CD8-positive, alpha-beta memory T cell (primary cell): Measurements from ENCODE around the gene SMOC1. TPM values are rescaled to one million over a fixed set of nuclear protein-coding genes. Genes with fewer than 3 reads are reported as not detected.

ENCODE experiments used
- CTCF ChIA-PET: fragments of 350-600 bp; sonication (Branson Sonifier 250); formaldehyde crosslinking; loops from one replicate; lab custom pipeline; 2021; ENCODE audit warnings: antibody characterized with exemption; lab: Charles Lee
- POLR2A ChIA-PET: fragments of 350-600 bp; sonication (Branson Sonifier 250); formaldehyde crosslinking; loops from one replicate; lab custom pipeline; 2021; ENCODE audit warnings: antibody characterized with exemption; lab: Charles Lee
- DNase-seq, 5 donors: peaks; one replicate each; pipeline versions ENCODE4 v3.0.0 to v3.0.0-alpha.2; 2020 to 2022; ENCODE audit warnings: mixed read lengths in 1 of 5
- H3K27ac ChIP-seq: one replicate; pipeline ENCODE4 v1.7.0; 2013; ENCODE audit warnings: low read depth, mild to moderate bottlenecking, low read length, moderate library complexity
- H3K27me3 ChIP-seq: 2 replicates; pipeline ENCODE4 v1.7.0; 2013; ENCODE audit warnings: low read length, mild to moderate bottlenecking; ENCODE audit not compliant: insufficient read depth, poor library complexity, severe bottlenecking
- H3K36me3 ChIP-seq: 2 replicates; pipeline ENCODE4 v1.7.0; 2013; ENCODE audit warnings: mild to moderate bottlenecking, low read length, moderate library complexity; ENCODE audit not compliant: insufficient read depth
- H3K4me1 ChIP-seq: 2 replicates; pipeline ENCODE4 v1.7.0; 2013; ENCODE audit warnings: mild to moderate bottlenecking, low read length, moderate library complexity; ENCODE audit not compliant: insufficient read depth
- H3K4me3 ChIP-seq: 2 replicates; pipeline ENCODE4 v1.7.0; 2013; ENCODE audit warnings: mild to moderate bottlenecking, low read length
- H3K9me3 ChIP-seq: 2 replicates; pipeline ENCODE4 v1.7.0; 2013; ENCODE audit warnings: mild to moderate bottlenecking, low read length
- H3K27ac Mint-ChIP-seq, 8 donors: one replicate each; pipeline ENCODE4 v1.8.0; 2020 to 2021; ENCODE audit warnings: mixed read lengths in 8 of 8, mild to moderate bottlenecking in 6 of 8, inconsistent platforms in 3 of 8, moderate library complexity in 3 of 8
- H3K27me3 Mint-ChIP-seq, 2 donors: one replicate each; pipeline ENCODE4 v1.8.0; 2020 to 2021; ENCODE audit warnings: mixed read lengths in 2 of 2, mild to moderate bottlenecking in 1 of 2, moderate library complexity in 1 of 2
- H3K36me3 Mint-ChIP-seq, 3 donors: one replicate each; pipeline ENCODE4 v1.8.0; 2020 to 2021; ENCODE audit warnings: mixed read lengths in 3 of 3, inconsistent platforms in 1 of 3, mild to moderate bottlenecking in 1 of 3
- H3K4me1 Mint-ChIP-seq, 3 donors: one replicate each; pipeline ENCODE4 v1.8.0; 2020 to 2021; ENCODE audit warnings: mixed read lengths in 3 of 3, inconsistent platforms in 1 of 3, mild to moderate bottlenecking in 1 of 3
- H3K4me3 Mint-ChIP-seq, 7 donors: one replicate each; pipeline ENCODE4 v1.8.0; 2020 to 2021; ENCODE audit warnings: mixed read lengths in 7 of 7, mild to moderate bottlenecking in 6 of 7, moderate library complexity in 4 of 7, inconsistent platforms in 2 of 7
- H3K9me3 Mint-ChIP-seq, 5 donors: one replicate each; pipeline ENCODE4 v1.8.0; 2020 to 2022; ENCODE audit warnings: mixed read lengths in 5 of 5, mild to moderate bottlenecking in 3 of 5, moderate library complexity in 2 of 5, inconsistent platforms in 1 of 5
- polyA plus RNA-seq: library from polyadenylated mRNA; unstranded; fragments of 300-500 nt; fragmentation: Illumina TruSeq; gene quantifications from one replicate; pipeline ENCODE4 v1.2.3, GENCODE V29; 2021
- total RNA-seq, 2 experiments: library from RNA; stranded (reverse); gene quantifications; one replicate each; pipeline ENCODE4 v1.2.3, GENCODE V29; 2021

Gene SMOC1
- total and polyA plus RNA-seq, 3 experiments from 2014 or later = not detected

- Mint-ChIP-seq H3K9me3 (no peaks in the 10 kb centered on the region), H3K4me3 (no peak overlapping the region), H3K36me3 (no peaks in the 10 kb centered on the region), H3K27ac (no peak overlapping the region), H3K27me3 (peaks cover 2 to 3% of the 10 kb centered on the region in 2 donors), H3K4me1 (no peaks in the 10 kb centered on the region)
- H3K4me1 ChIP-seq = no peaks in the 10 kb centered on the region
- H3K36me3 ChIP-seq = no peaks in the 10 kb centered on the region
- CTCF ChIA-PET = no interaction called here
- H3K27ac ChIP-seq = no peak overlapping the region
- POLR2A ChIA-PET = no interaction called here
- no peaks in the 10 kb centered on the region for H3K27me3 ChIP-seq
- no peak for DNase-seq
- H3K4me3 ChIP-seq = no peak overlapping the region
- H3K9me3 ChIP-seq = no peaks in the 10 kb centered on the region
Measured at GRCh38 chr14:70005281-70005805, 126.1 kb downstream of the SMOC1 start.

- H3K9me3 ChIP-seq = no peaks in the 10 kb centered on the region
- Mint-ChIP-seq H3K4me3 (peak overlapping the region in 1 of 7 donors; percentile 21), H3K27ac (no peak overlapping the region), H3K27me3 (peaks cover 3 to 7% of the 10 kb centered on the region in 2 donors), H3K9me3 (no peaks in the 10 kb centered on the region), H3K36me3 (no peaks in the 10 kb centered on the region), H3K4me1 (no peaks in the 10 kb centered on the region)
- ChIA-PET CTCF (no interaction called here), POLR2A (no interaction called here)
- DNase-seq = no peak
- H3K27ac ChIP-seq = no peak overlapping the region
- H3K4me3 ChIP-seq = no peak overlapping the region
- no peaks in the 10 kb centered on the region for H3K36me3 ChIP-seq
- H3K27me3 ChIP-seq = no peaks in the 10 kb centered on the region
- no peaks in the 10 kb centered on the region for H3K4me1 ChIP-seq
Measured at GRCh38 chr14:70006699-70007098, 127.5 kb downstream of the SMOC1 start.

GRCh38 chr14:70008284-70009262, 129.4 kb downstream of the SMOC1 start:
- Histone ChIP-seq H3K4me1 (no peaks in the 10 kb centered on the region), H3K27me3 (no peaks in the 10 kb centered on the region), H3K9me3 (no peaks in the 10 kb centered on the region), H3K4me3 (no peak overlapping the region), H3K36me3 (no peaks in the 10 kb centered on the region), H3K27ac (no peak overlapping the region)
- no peaks in the 10 kb centered on the region for H3K36me3 Mint-ChIP-seq
- no peak for DNase-seq
- POLR2A ChIA-PET = no interaction called here
- H3K9me3 Mint-ChIP-seq = no peaks in the 10 kb centered on the region
- peaks cover 5 to 17% of the 10 kb centered on the region in 2 donors for H3K27me3 Mint-ChIP-seq
- no peak overlapping the region for H3K27ac Mint-ChIP-seq
- no peaks in the 10 kb centered on the region for H3K4me1 Mint-ChIP-seq
- CTCF ChIA-PET = no interaction called here
- H3K4me3 Mint-ChIP-seq = no peak overlapping the region

GRCh38 chr14:70009961-70010360, 130.7 kb downstream of the SMOC1 start:
- Mint-ChIP-seq H3K27ac (no peak overlapping the region), H3K9me3 (no peaks in the 10 kb centered on the region), H3K36me3 (no peaks in the 10 kb centered on the region), H3K4me3 (no peak overlapping the region), H3K27me3 (peaks cover 13 to 25% of the 10 kb centered on the region in 2 donors), H3K4me1 (no peaks in the 10 kb centered on the region)
- Histone ChIP-seq H3K4me1 (no peaks in the 10 kb centered on the region), H3K27me3 (no peaks in the 10 kb centered on the region), H3K4me3 (no peak overlapping the region), H3K36me3 (no peaks in the 10 kb centered on the region), H3K9me3 (no peaks in the 10 kb centered on the region), H3K27ac (no peak overlapping the region)
- no peak for DNase-seq
- POLR2A ChIA-PET = no interaction called here
- CTCF ChIA-PET = no interaction called here

GRCh38 chr14:70011098-70011497, 131.9 kb downstream of the SMOC1 start:
- CTCF ChIA-PET = no interaction called here

GRCh38 chr14:70011708-70012107, 132.5 kb downstream of the SMOC1 start:
- H3K36me3 Mint-ChIP-seq = no peaks in the 10 kb centered on the region
- Histone ChIP-seq H3K36me3 (no peaks in the 10 kb centered on the region), H3K9me3 (no peaks in the 10 kb centered on the region), H3K4me1 (no peaks in the 10 kb centered on the region), H3K27me3 (no peaks in the 10 kb centered on the region), H3K27ac (no peak overlapping the region), H3K4me3 (no peak overlapping the region)
- H3K4me3 Mint-ChIP-seq = no peak overlapping the region
- H3K4me1 Mint-ChIP-seq = no peaks in the 10 kb centered on the region
- no peaks in the 10 kb centered on the region for H3K9me3 Mint-ChIP-seq
- ChIA-PET POLR2A (no interaction called here), CTCF (no interaction called here)
- H3K27ac Mint-ChIP-seq = no peak overlapping the region
- no peak for DNase-seq
- peaks cover 13 to 31% of the 10 kb centered on the region in 2 donors for H3K27me3 Mint-ChIP-seq

More at GRCh38 chr14:70011098-70011497, 131.9 kb downstream of the SMOC1 start:
- H3K4me3 ChIP-seq = no peak overlapping the region
- H3K9me3 Mint-ChIP-seq = no peaks in the 10 kb centered on the region
- no peaks in the 10 kb centered on the region for H3K36me3 Mint-ChIP-seq
- peaks cover 13 to 29% of the 10 kb centered on the region in 2 donors for H3K27me3 Mint-ChIP-seq
- H3K36me3 ChIP-seq = no peaks in the 10 kb centered on the region
- DNase-seq = no peak
- H3K9me3 ChIP-seq = no peaks in the 10 kb centered on the region
- no peak overlapping the region for H3K27ac Mint-ChIP-seq
- H3K27me3 ChIP-seq = no peaks in the 10 kb centered on the region
- H3K4me1 ChIP-seq = no peaks in the 10 kb centered on the region
- H3K27ac ChIP-seq = no peak overlapping the region
- H3K4me1 Mint-ChIP-seq = no peaks in the 10 kb centered on the region
- POLR2A ChIA-PET = no interaction called here
- H3K4me3 Mint-ChIP-seq = no peak overlapping the region

GRCh38 chr14:70013271-70013873, 134.2 kb downstream of the SMOC1 start:
- Mint-ChIP-seq H3K27me3 (peaks cover 13 to 33% of the 10 kb centered on the region in 2 donors), H3K27ac (no peak overlapping the region), H3K4me3 (no peak overlapping the region), H3K9me3 (no peaks in the 10 kb centered on the region), H3K36me3 (no peaks in the 10 kb centered on the region), H3K4me1 (peaks cover 5 to 6% (median 5%) of the 10 kb centered on the region in 3 donors)
- ChIA-PET CTCF (interaction anchor here (1.0 kb wide), 1 partner anchor 15 kb away, joined by 4 read pairs; no protein-coding TSS in a partner anchor), POLR2A (no interaction called here)
- no peak for DNase-seq
- Histone ChIP-seq H3K27me3 (no peaks in the 10 kb centered on the region), H3K9me3 (no peaks in the 10 kb centered on the region), H3K36me3 (no peaks in the 10 kb centered on the region), H3K4me1 (no peaks in the 10 kb centered on the region), H3K4me3 (no peak overlapping the region), H3K27ac (no peak overlapping the region)
